A549 (cell line): ENCODE measurements around the gene STIM1. TPM values are rescaled to one million over a fixed set of nuclear protein-coding genes. Genes with fewer than 3 reads are reported as not detected.

ENCODE experiments used
- ATAC-seq, 2 experiments: fragments of 200-7000 bp in 1 of 2; fragments of >200 bp in 1 of 2; cut with Nextera tagmentation in 1 of 2; cut with Tn5 transposase in 1 of 2; 3 replicates each; pipeline versions ENCODE4 v1.8.0 to v1.9.1; 2018 to 2020; ENCODE audit warnings: mild to moderate bottlenecking in 1 of 2, moderate library complexity in 1 of 2
- CTCF ChIA-PET: fragments of 300-600 bp; sonication (Branson Sonifier 250); formaldehyde crosslinking; extraction: SDS; loops from one replicate; lab custom pipeline; 2021; ENCODE audit warnings: antibody characterized with exemption, inconsistent platforms; lab: Yijun Ruan, JAX
- POLR2A ChIA-PET: fragments of 350-600 bp; formaldehyde crosslinking; extraction: SDS; loops from one replicate; lab custom pipeline; 2021; ENCODE audit warnings: antibody characterized with exemption, inconsistent platforms; lab: Yijun Ruan, JAX
- DNase-seq, 2 experiments: peaks; one replicate each; pipeline versions ENCODE4 v3.0.0 to v3.0.0-alpha.2; 2011 to 2016; ENCODE audit warnings: low read depth in 1 of 2, low spot score in 1 of 2
- FAIRE-seq: peaks from 2 replicates; lab custom pipeline; 2011; peaks lifted over from hg19 to GRCh38; lab: Jason Lieb, UNC
- H3K27ac ChIP-seq, 2 experiments: fragments of >200 bp; sonication (Bioruptor Twin); formaldehyde crosslinking; 3 replicates each; pipeline ENCODE4 v1.5.1; 2016 to 2017
- H3K4me1 ChIP-seq: fragments of >200 bp; sonication (Bioruptor Twin); formaldehyde crosslinking; 3 replicates; pipeline ENCODE4 v1.6.1; 2016
- H3K4me2 ChIP-seq: fragments of >200 bp; sonication (Bioruptor Twin); formaldehyde crosslinking; 3 replicates; pipeline ENCODE4 v1.6.1; 2016
- H3K4me3 ChIP-seq: fragments of >200 bp; sonication (Bioruptor Twin); formaldehyde crosslinking; 3 replicates; pipeline ENCODE4 v1.5.1; 2016
- H3K9me3 ChIP-seq: fragments of >200 bp; sonication (Bioruptor Twin); formaldehyde crosslinking; 3 replicates; pipeline ENCODE4 v1.6.1; 2016
- CBX2 ChIP-seq: fragments of 200-600 bp; sonication (generic); IDR thresholded peaks from 2 replicates; pipeline ENCODE4 v1.6.1; 2016; ENCODE audit warnings: low read depth, mild to moderate bottlenecking, borderline replicate concordance
- CBX8 ChIP-seq: fragments of 200-600 bp; sonication (generic); IDR thresholded peaks from 2 replicates; pipeline ENCODE4 v1.6.1; 2016
- CEBPB ChIP-seq, 2 experiments: fragments of >200 bp in 1 of 2; sonication (Bioruptor Twin) in 1 of 2; formaldehyde crosslinking in 1 of 2; IDR thresholded peaks; 2 replicates each; pipeline ENCODE4 v1.6.1; 2012 to 2016
- CTCF ChIP-seq: fragments of >200 bp; sonication (Bioruptor Twin); formaldehyde crosslinking; IDR thresholded peaks from 3 replicates; pipeline ENCODE4 v1.5.1; 2016
- E2F6 ChIP-seq: IDR thresholded peaks from 2 replicates; pipeline ENCODE4 v1.6.1; 2012; ENCODE audit warnings: low read depth, borderline replicate concordance
- EP300 ChIP-seq, 2 experiments: fragments of >200 bp; sonication (Bioruptor Twin); formaldehyde crosslinking; IDR thresholded peaks; 2 replicates in 1 of 2; 3 replicates in 1 of 2; pipeline ENCODE4 v1.6.1; 2016 to 2017
- ESRRA ChIP-seq: fragments of 150-350 bp; IDR thresholded peaks from 2 replicates; pipeline ENCODE4 v1.6.1; 2014; ENCODE audit warnings: mild to moderate bottlenecking, low read length, borderline replicate concordance
- HEYL ChIP-seq: fragments of 250-450 bp; sonication (Bioruptor Pico); IDR thresholded peaks from 2 replicates; pipeline ENCODE4 v1.8.0; 2021; ENCODE audit warnings: mild to moderate bottlenecking, moderate library complexity
- JUN ChIP-seq, 2 experiments: fragments of >200 bp; sonication (Bioruptor Twin); formaldehyde crosslinking; IDR thresholded peaks; 2 replicates in 1 of 2; 3 replicates in 1 of 2; pipeline ENCODE4 v1.6.1; 2016 to 2017
- NPAS2 ChIP-seq: fragments of 250-450 bp; sonication (Bioruptor Pico); IDR thresholded peaks from 2 replicates; pipeline ENCODE4 v1.8.0; 2022; ENCODE audit warnings: mild to moderate bottlenecking, moderate library complexity, borderline replicate concordance
- NR3C1 ChIP-seq: fragments of >200 bp; sonication (Bioruptor Twin); formaldehyde crosslinking; IDR thresholded peaks from 3 replicates; pipeline ENCODE4 v1.6.1; 2017
- PHF8 ChIP-seq: fragments of 200-600 bp; sonication (generic); IDR thresholded peaks from 2 replicates; pipeline ENCODE4 v1.6.1; 2016; ENCODE audit warnings: low read depth, mild to moderate bottlenecking, antibody characterized with exemption, moderate library complexity, borderline replicate concordance
- POLR2AphosphoS2 ChIP-seq: conservative IDR thresholded peaks from 2 replicates; pipeline ENCODE4 v1.6.1; 2012; ENCODE audit warnings: low read length, improper control_type of control experiment, inconsistent platforms
- RAD21 ChIP-seq, 2 experiments: fragments of >200 bp in 1 of 2; sonication (Bioruptor Twin) in 1 of 2; formaldehyde crosslinking in 1 of 2; IDR thresholded peaks in 1 of 2; conservative IDR thresholded peaks in 1 of 2; 2 replicates in 1 of 2; 3 replicates in 1 of 2; pipeline ENCODE4 v1.6.1; 2012 to 2018; ENCODE audit warnings: inconsistent platforms in 1 of 2
- SMC3 ChIP-seq: fragments of >200 bp; sonication (Bioruptor Twin); formaldehyde crosslinking; IDR thresholded peaks from 3 replicates; pipeline ENCODE4 v1.6.1; 2018; ENCODE audit warnings: inconsistent platforms
- ZNF302 ChIP-seq: fragments of 250-450 bp; sonication (Bioruptor Pico); IDR thresholded peaks from 2 replicates; pipeline ENCODE4 v1.9.0; 2021; ENCODE audit warnings: inconsistent platforms, mild to moderate bottlenecking, moderate library complexity
- WGBS: methylation state at CpG from one replicate; pipeline ENCODE4 v1.1.6; 2017; ENCODE audit errors: missing lambda C conversion rate; 5-methylcytosine and 5-hydroxymethylcytosine counted together
- polyA plus RNA-seq, 4 experiments: library from polyadenylated mRNA; depleted of rRNA in 3 of 4; stranded (reverse); fragments of >200 nt; fragmentation: RNase III in 1 of 4; extraction: RNeasy Plus Mini Kit Qiagen cat#74134 plus additional on column Dnase treatment in 1 of 4; gene quantifications; 2 replicates in 3 of 4; 3 replicates in 1 of 4; pipeline ENCODE4 v1.2.3, GENCODE V29; 2011 to 2017
- TF ChIP-seq, protein P1 (sequence below): IDR thresholded peaks from 2 replicates; pipeline ENCODE4 v1.6.1; 2012

Gene STIM1
- polyA plus RNA-seq, 2 of the 4 experiments (the other 2 are of a cell fraction) = 35.2 to 38.7 TPM

DNA sequence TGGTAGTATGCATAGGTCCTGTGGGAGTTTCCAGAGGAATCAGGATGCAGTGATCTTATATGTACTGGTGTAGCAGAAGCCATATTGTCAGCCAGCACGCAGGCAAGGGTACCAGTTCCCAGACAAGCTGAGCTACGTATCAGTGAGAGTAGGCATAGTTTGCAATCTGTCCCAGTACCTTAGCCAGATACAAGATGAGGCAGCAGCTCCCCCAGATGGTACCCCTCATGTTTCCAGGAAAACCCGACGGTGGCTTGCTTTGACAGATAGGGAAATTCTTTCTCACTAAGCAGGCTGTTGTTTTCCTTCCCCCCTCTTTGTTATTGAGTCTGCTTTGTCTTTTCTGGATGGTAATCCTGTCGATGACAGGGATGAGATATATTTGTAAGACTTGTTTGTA is 129.4 kb downstream of the STIM1 start:
- POLR2A ChIA-PET = no interaction called here
- WGBS = 76% methylated on average over 5 of the region's 5 CpGs
- no peaks in the 10 kb centered on the region for H3K9me3 ChIP-seq
- peaks cover 8% of the 10 kb centered on the region; the same call in 1 of the 3 replicates for H3K4me1 ChIP-seq
- CTCF ChIA-PET = interaction anchor here (1.2 to 2.3 kb wide), 4 partner anchors 12 to 135 kb away, joined by 5 to 7 read pairs (median 6); partner anchors contain the start of gene STIM1
- DNase-seq = no peak
- ATAC-seq = no peak
- FAIRE-seq = no peak
- H3K27ac ChIP-seq = no peak overlapping the region
- H3K4me3 ChIP-seq = no peak overlapping the region
- no peak overlapping the region for H3K4me2 ChIP-seq
- TF ChIP-seq RAD21 (conservative IDR thresholded peaks at IDR 0.05 in 1 of 2, IDR thresholded peaks at IDR 0.05 in 1 of 2) = 0 out of 5 replicates have a peak, but pooled peaks of 1 of the 2 experiments have one; percentile 26
- no peak for TF ChIP-seq CBX8

DNA sequence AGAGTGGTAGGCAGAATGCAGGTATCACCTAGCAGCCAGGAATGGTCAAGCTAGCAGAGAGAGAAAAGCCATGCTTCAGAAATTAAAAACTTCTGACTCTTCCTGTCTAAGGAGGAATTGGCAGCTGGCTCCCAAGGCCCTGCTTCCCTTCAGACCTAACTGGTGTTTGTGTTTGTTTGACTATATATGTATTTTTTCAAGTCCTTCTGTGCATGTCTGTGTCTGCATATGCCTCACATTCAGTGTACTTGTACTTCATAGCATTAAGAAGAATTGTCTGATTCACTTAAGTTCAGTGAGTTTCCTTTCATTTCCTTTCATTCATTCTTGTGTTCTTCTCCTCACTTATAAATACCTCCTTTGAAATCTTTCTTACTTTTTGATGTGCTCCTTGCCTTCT is 130.2 kb downstream of the STIM1 start:
- peaks cover 8% of the 10 kb centered on the region; the same call in 1 of the 3 replicates for H3K4me1 ChIP-seq
- no peak overlapping the region for H3K27ac ChIP-seq
- no peak for ATAC-seq
- no peak for FAIRE-seq
- ChIA-PET CTCF (interaction anchor here (2.3 kb wide), 1 partner anchor 13 kb away, joined by 5 read pairs; no protein-coding TSS in a partner anchor), POLR2A (no interaction called here)
- no peak overlapping the region for H3K4me2 ChIP-seq
- no peak for DNase-seq
- TF ChIP-seq NPAS2 (CRISPR knock-in tag) (no peak), CBX2 (no peak), PHF8 (no peak), CEBPB (IDR thresholded peaks at IDR 0.05) (no peak), NR3C1 (no peak), CTCF (no peak), E2F6 (no peak), HEYL (CRISPR knock-in tag) (no peak)
- TF ChIP-seq, protein P1, sequence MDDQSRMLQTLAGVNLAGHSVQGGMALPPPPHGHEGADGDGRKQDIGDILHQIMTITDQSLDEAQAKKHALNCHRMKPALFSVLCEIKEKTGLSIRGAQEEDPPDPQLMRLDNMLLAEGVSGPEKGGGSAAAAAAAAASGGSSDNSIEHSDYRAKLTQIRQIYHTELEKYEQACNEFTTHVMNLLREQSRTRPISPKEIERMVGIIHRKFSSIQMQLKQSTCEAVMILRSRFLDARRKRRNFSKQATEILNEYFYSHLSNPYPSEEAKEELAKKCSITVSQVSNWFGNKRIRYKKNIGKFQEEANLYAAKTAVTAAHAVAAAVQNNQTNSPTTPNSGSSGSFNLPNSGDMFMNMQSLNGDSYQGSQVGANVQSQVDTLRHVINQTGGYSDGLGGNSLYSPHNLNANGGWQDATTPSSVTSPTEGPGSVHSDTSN = no peak
- H3K4me3 ChIP-seq = no peak overlapping the region
- no peaks in the 10 kb centered on the region for H3K9me3 ChIP-seq

GRCh38 chr11:3986301-3986700 is 130.8 kb downstream of the STIM1 start:
- CTCF ChIA-PET = no interaction called here

GRCh38 chr11:3989276-3989920 is 133.9 kb downstream of the STIM1 start:
- H3K27ac ChIP-seq = no peak overlapping the region
- no peaks in the 10 kb centered on the region for H3K4me1 ChIP-seq
- no peak overlapping the region for H3K4me2 ChIP-seq
- WGBS = 92% methylated on average over 27 of the region's 27 CpGs
- POLR2A ChIA-PET = no interaction called here
- ATAC-seq (no peak), DNase-seq (no peak), FAIRE-seq (no peak)
- H3K9me3 ChIP-seq = peaks cover 19% of the 10 kb centered on the region; the same call in 2 of the 3 replicates
- TF ChIP-seq ESRRA = no peak
- TF ChIP-seq EP300 (IDR thresholded peaks at IDR 0.05) = no peak
- TF ChIP-seq ZNF302 (CRISPR knock-in tag) = no peak
- no peak for TF ChIP-seq POLR2AphosphoS2
- TF ChIP-seq JUN (IDR thresholded peaks at IDR 0.05) = no peak
- CTCF ChIA-PET = interaction anchor here (1.7 kb wide), 1 partner anchor 140 kb away, joined by 7 read pairs; no protein-coding TSS in a partner anchor
- no peak overlapping the region for H3K4me3 ChIP-seq

More at GRCh38 chr11:3986301-3986700, 130.8 kb downstream of the STIM1 start:
- H3K4me1 ChIP-seq = peaks cover 4% of the 10 kb centered on the region; the same call in 1 of the 3 replicates
- no peak overlapping the region for H3K27ac ChIP-seq
- FAIRE-seq = no peak
- no peaks in the 10 kb centered on the region for H3K9me3 ChIP-seq
- DNase-seq = no peak
- H3K4me2 ChIP-seq = no peak overlapping the region
- POLR2A ChIA-PET = no interaction called here
- WGBS = 94% methylated on average over 1 of the region's 1 CpG
- no peak overlapping the region for H3K4me3 ChIP-seq
- no peak for TF ChIP-seq PHF8
- TF ChIP-seq SMC3 = no peak
- no peak for ATAC-seq
